ENCODE measurements around the gene ZNF319.

DNA sequence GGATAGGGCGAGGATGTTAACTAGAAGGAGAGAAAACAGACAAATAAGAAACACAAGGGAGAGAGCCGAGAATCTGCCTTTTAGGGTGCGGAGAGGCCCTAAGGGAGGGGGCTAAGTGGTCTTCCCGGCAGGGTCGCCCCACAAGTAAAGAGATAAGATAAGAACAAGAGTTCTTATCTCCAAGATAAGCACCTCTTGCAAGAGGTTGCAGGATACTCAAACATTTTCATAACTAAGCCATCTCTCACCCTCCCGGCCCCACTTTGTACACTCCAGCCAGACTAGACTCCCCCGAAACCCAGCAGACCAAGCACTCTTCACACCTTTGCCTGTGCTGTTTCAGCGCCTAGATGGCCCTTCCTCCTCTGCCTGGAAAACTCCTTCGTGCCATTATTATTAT is 14.3 kb downstream of the ZNF319 start:
- TF ChIP-seq, protein P1, sequence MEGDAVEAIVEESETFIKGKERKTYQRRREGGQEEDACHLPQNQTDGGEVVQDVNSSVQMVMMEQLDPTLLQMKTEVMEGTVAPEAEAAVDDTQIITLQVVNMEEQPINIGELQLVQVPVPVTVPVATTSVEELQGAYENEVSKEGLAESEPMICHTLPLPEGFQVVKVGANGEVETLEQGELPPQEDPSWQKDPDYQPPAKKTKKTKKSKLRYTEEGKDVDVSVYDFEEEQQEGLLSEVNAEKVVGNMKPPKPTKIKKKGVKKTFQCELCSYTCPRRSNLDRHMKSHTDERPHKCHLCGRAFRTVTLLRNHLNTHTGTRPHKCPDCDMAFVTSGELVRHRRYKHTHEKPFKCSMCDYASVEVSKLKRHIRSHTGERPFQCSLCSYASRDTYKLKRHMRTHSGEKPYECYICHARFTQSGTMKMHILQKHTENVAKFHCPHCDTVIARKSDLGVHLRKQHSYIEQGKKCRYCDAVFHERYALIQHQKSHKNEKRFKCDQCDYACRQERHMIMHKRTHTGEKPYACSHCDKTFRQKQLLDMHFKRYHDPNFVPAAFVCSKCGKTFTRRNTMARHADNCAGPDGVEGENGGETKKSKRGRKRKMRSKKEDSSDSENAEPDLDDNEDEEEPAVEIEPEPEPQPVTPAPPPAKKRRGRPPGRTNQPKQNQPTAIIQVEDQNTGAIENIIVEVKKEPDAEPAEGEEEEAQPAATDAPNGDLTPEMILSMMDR (IDR thresholded peaks at IDR 0.05) = no peak
- no peak for TF ChIP-seq POLR2A (IDR thresholded peaks at IDR 0.05)

Measured in thyroid gland (tissue), 4 donors.